ENCODE data around the gene DNM3. TPM values are rescaled to one million over a fixed set of nuclear protein-coding genes. Genes with fewer than 3 reads are reported as not detected.

Gene DNM3
- total and polyA plus RNA-seq, 7 donors, result 0.60 to 13.3 (median 3.9) TPM

DNA sequence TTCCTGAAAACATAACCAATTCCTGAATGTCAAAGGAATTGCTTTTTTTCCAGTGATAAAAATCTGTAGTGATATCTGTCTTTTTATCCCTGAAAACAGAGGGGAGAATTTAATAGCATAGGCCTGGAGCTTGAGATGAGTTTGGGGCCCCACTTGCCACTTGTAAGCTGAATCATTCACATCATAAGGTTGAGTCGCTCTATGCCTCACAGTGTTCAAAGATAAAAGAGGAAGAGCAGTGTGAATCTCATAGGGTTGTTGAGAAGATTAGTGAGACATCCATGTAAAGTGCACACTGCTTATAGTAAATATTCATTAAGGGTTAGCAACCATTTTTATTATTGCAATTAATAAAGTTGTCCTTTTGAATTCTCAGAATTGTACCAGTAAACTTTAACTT is 271.3 kb downstream of the DNM3 start:
- Histone ChIP-seq H3K27me3 (no peaks in the 10 kb centered on the region), H3K4me3 (no peak overlapping the region), H3K36me3 (no peaks in the 10 kb centered on the region), H3K27ac (no peak overlapping the region), H3K9me3 (no peaks in the 10 kb centered on the region), H3K4me1 (peaks cover 0 to 6% (median 2%) of the 10 kb centered on the region in 4 donors)
- no peak for TF ChIP-seq POLR2A (IDR thresholded peaks at IDR 0.05)
- TF ChIP-seq EP300 (IDR thresholded peaks at IDR 0.05), result no peak
- no peak for TF ChIP-seq CTCF (IDR thresholded peaks at IDR 0.05)
- no peak for TF ChIP-seq POLR2AphosphoS5 (IDR thresholded peaks at IDR 0.05)
- WGBS, 2 donors, result 96 to 97% methylated on average over 1 of the region's 1 CpG
- no peak for DNase-seq
- intact Hi-C loops (cut with DNase I), result no loop called here

GRCh38 chr1:172117800-172118199 is 276.5 kb downstream of the DNM3 start:
- TF ChIP-seq POLR2AphosphoS5 (IDR thresholded peaks at IDR 0.05), result no peak
- H3K27ac ChIP-seq, result no peak overlapping the region
- peaks cover 0 to 13% (median 3%) of the 10 kb centered on the region in 4 donors for H3K4me1 ChIP-seq
- no peaks in the 10 kb centered on the region for H3K9me3 ChIP-seq
- WGBS, 2 donors, result 54 to 91% methylated on average over 1 of the region's 1 CpG
- intact Hi-C loops (cut with DNase I), result no loop called here
- H3K4me3 ChIP-seq, result no peak overlapping the region
- no peaks in the 10 kb centered on the region for H3K27me3 ChIP-seq
- DNase-seq, result no peak
- no peaks in the 10 kb centered on the region for H3K36me3 ChIP-seq

- Histone ChIP-seq H3K36me3 (no peaks in the 10 kb centered on the region), H3K27ac (no peak overlapping the region), H3K9me3 (no peaks in the 10 kb centered on the region), H3K27me3 (no peaks in the 10 kb centered on the region), H3K4me3 (no peak overlapping the region), H3K4me1 (peaks cover 0 to 13% (median 3%) of the 10 kb centered on the region in 4 donors)
- no peak for DNase-seq
- TF ChIP-seq CTCF (IDR thresholded peaks at IDR 0.05), result no peak
- TF ChIP-seq POLR2A (IDR thresholded peaks at IDR 0.05), result no peak
- no peak for TF ChIP-seq EP300 (IDR thresholded peaks at IDR 0.05)
- TF ChIP-seq POLR2AphosphoS5 (IDR thresholded peaks at IDR 0.05), result no peak
- WGBS, 2 donors, result 84 to 92% methylated on average over 3 of the region's 3 CpGs
- intact Hi-C loops (cut with DNase I), result no loop called here
Measured at GRCh38 chr1:172118618-172119017, 277.3 kb downstream of the DNM3 start.

DNA sequence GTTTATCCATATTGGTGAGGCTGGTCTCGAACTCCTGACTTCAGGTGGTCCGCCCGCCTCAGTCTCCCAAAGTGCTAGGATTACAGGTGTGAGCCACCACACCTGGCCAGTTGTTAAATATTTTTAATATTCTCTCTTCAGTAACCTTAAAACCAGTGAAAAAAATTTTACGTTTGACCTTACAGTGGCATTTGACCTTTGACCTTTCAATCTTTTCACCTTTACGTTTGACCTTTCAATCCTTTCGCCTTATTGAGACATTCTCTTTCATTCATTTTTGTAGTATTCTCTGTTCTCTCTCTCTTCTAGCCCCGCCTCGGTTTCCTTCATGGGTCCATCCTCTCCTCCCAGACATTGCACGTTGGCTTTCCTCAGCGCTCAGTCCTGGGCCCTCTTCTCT is 277.9 kb downstream of the DNM3 start:
- Histone ChIP-seq H3K9me3 (no peaks in the 10 kb centered on the region), H3K4me3 (no peak overlapping the region), H3K27ac (no peak overlapping the region), H3K36me3 (no peaks in the 10 kb centered on the region), H3K4me1 (peaks cover 0 to 13% (median 3%) of the 10 kb centered on the region in 4 donors), H3K27me3 (no peaks in the 10 kb centered on the region)
- intact Hi-C loops (cut with DNase I), result no loop called here
- TF ChIP-seq CTCF (IDR thresholded peaks at IDR 0.05), result no peak
- no peak for TF ChIP-seq POLR2AphosphoS5 (IDR thresholded peaks at IDR 0.05)
- TF ChIP-seq EP300 (IDR thresholded peaks at IDR 0.05), result no peak
- no peak for TF ChIP-seq POLR2A (IDR thresholded peaks at IDR 0.05)
- WGBS, 2 donors, result 95 to 96% methylated on average over 10 of the region's 10 CpGs
- DNase-seq, result no peak

DNA sequence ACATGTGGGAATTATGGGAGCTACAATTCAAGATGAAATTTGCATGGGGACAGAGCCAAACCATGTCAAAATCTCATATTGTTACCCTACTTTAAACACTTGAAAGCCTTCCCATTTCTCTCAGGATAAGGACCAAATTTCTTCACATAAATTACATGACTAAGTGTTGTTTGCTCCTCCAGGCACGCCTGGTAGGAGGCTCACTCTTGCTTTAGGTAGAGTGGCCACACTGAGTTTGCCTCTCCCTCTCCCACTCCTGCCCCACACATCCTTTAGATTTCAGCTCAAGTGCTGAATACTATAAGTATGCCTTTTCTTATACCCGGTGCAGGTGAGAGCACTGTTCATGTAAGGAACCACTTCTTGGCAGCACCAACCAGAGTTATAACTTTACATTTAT is 279.1 kb downstream of the DNM3 start:
- Histone ChIP-seq H3K4me1 (peaks cover 0 to 13% (median 3%) of the 10 kb centered on the region in 4 donors), H3K9me3 (no peaks in the 10 kb centered on the region), H3K27me3 (no peaks in the 10 kb centered on the region), H3K4me3 (no peak overlapping the region), H3K27ac (no peak overlapping the region), H3K36me3 (no peaks in the 10 kb centered on the region)
- 81 to 86% methylated on average over 2 of the region's 2 CpGs for WGBS, 2 donors
- DNase-seq, result no peak
- no peak for TF ChIP-seq EP300 (IDR thresholded peaks at IDR 0.05)
- no peak for TF ChIP-seq POLR2A (IDR thresholded peaks at IDR 0.05)
- TF ChIP-seq CTCF (IDR thresholded peaks at IDR 0.05), result no peak
- no peak for TF ChIP-seq POLR2AphosphoS5 (IDR thresholded peaks at IDR 0.05)
- intact Hi-C loops (cut with DNase I), result no loop called here
